Esophagus squamous epithelium (tissue), 4 donors: ENCODE measurements around the gene RALGPS1.

ENCODE experiments used
- POLR2A ChIP-seq, 4 donors: fragments of 450-650 bp; IDR thresholded peaks; one replicate each; pipeline ENCODE4 v1.6.1; 2017; ENCODE audit warnings: antibody characterized with exemption in 4 of 4, mild to moderate bottlenecking in 4 of 4, moderate library complexity in 3 of 4
- TF ChIP-seq, protein P1 (sequence below), 6 experiments: fragments of 450-650 bp in 4 of 6; fragments of 200-600 bp in 2 of 6; sonication (generic) in 2 of 6; IDR thresholded peaks; one replicate each; pipeline ENCODE4 v1.5.1; 2016 to 2019; ENCODE audit warnings: antibody characterized with exemption in 6 of 6, mild to moderate bottlenecking in 4 of 6, moderate library complexity in 4 of 6

DNA sequence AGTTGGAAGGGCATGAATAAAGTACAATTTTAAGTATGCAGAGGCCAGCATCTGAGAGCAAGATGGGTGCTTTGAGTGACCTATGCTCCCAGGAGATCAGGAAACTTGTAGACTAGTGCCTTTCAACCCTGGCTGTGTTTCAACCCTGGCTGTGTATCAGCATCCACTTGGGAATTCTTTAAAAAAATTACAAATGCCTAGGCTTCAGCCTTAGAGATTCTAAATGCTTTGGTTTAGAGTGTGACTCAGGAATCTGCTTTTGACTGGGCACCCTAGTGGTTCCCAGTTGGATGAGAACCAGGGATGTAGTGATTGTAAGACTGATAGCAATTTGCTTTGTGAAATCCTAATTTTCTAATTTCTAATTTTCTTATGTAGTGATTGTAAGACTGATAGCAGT lies 65.6 kb downstream of the RALGPS1 start:
- TF ChIP-seq POLR2A (IDR thresholded peaks at IDR 0.05) = no peak
- TF ChIP-seq, protein P1, sequence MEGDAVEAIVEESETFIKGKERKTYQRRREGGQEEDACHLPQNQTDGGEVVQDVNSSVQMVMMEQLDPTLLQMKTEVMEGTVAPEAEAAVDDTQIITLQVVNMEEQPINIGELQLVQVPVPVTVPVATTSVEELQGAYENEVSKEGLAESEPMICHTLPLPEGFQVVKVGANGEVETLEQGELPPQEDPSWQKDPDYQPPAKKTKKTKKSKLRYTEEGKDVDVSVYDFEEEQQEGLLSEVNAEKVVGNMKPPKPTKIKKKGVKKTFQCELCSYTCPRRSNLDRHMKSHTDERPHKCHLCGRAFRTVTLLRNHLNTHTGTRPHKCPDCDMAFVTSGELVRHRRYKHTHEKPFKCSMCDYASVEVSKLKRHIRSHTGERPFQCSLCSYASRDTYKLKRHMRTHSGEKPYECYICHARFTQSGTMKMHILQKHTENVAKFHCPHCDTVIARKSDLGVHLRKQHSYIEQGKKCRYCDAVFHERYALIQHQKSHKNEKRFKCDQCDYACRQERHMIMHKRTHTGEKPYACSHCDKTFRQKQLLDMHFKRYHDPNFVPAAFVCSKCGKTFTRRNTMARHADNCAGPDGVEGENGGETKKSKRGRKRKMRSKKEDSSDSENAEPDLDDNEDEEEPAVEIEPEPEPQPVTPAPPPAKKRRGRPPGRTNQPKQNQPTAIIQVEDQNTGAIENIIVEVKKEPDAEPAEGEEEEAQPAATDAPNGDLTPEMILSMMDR (IDR thresholded peaks at IDR 0.05) = no peak
